ENCODE results near the gene FCHO2. TPM values are rescaled to one million over a fixed set of nuclear protein-coding genes. Genes with fewer than 3 reads are reported as not detected.
A peak's percentile ranks its signal among the peaks of the same experiment; 100 is the strongest.

Gene FCHO2
- 29.2 and 31.5 TPM in 2 replicates for total RNA-seq

- TF ChIP-seq CTCF (IDR thresholded peaks at IDR 0.05; ENCODE audit: extremely low read depth, low read depth, low read length) = peak; percentile 65
- H3K4me2 ChIP-seq (ENCODE audit: insufficient read depth, low read length) = peak within 1 kb of the TSS; percentile 87
- peaks cover 33% of the 10 kb centered on the region for H3K4me1 ChIP-seq (ENCODE audit: insufficient read depth, low read length)
- peaks cover 42% of the 10 kb centered on the region for H3K79me2 ChIP-seq (ENCODE audit: insufficient read depth, low read length)
- no peaks in the 10 kb centered on the region for H3K27me3 ChIP-seq (ENCODE audit: insufficient read depth, low read length)
- peak; percentile 99 for DNase-seq (ENCODE audit: insufficient read length, low spot score, missing footprints)
- H3K9me3 ChIP-seq (ENCODE audit: low read depth, low read length) = no peaks in the 10 kb centered on the region
- H4K20me1 ChIP-seq (ENCODE audit: insufficient read depth, low read length) = peaks cover 6% of the 10 kb centered on the region
- no peaks in the 10 kb centered on the region for H3K36me3 ChIP-seq (ENCODE audit: insufficient read depth, low read length)
- peak within 1 kb of the TSS; percentile 98 for H2AFZ ChIP-seq (ENCODE audit: low read length)
- peak within 1 kb of the TSS; percentile 86 for H3K4me3 ChIP-seq (ENCODE audit: insufficient read depth, low read length)
- peak within 1 kb of the TSS; percentile 97 for H3K27ac ChIP-seq (ENCODE audit: low read depth, low read length)
Measured at GRCh38 chr5:72955768-72956323, at the start of gene FCHO2. FCHO2 (plus strand) TSS chr5:72956041; CDS start chr5:72956097, 56 bp downstream.

- Histone ChIP-seq H3K27ac (ENCODE audit: low read depth, low read length) (no peak overlapping the region), H2AFZ (ENCODE audit: low read length) (no peak overlapping the region), H3K9me3 (ENCODE audit: low read depth, low read length) (no peaks in the 10 kb centered on the region), H3K4me3 (ENCODE audit: insufficient read depth, low read length) (no peak overlapping the region), H3K4me2 (ENCODE audit: insufficient read depth, low read length) (no peak overlapping the region), H3K79me2 (ENCODE audit: insufficient read depth, low read length) (peaks cover 9% of the 10 kb centered on the region), H3K4me1 (ENCODE audit: insufficient read depth, low read length) (no peaks in the 10 kb centered on the region), H3K36me3 (ENCODE audit: insufficient read depth, low read length) (peaks cover 93% of the 10 kb centered on the region), H4K20me1 (ENCODE audit: insufficient read depth, low read length) (no peaks in the 10 kb centered on the region), H3K27me3 (ENCODE audit: insufficient read depth, low read length) (no peaks in the 10 kb centered on the region)
- no peak for TF ChIP-seq CTCF (IDR thresholded peaks at IDR 0.05; ENCODE audit: extremely low read depth, low read depth, low read length)
- no peak for DNase-seq (ENCODE audit: insufficient read length, low spot score, missing footprints)
Measured at GRCh38 chr5:72906806-72907205, 49.0 kb upstream of the FCHO2 start.

- TF ChIP-seq CTCF (IDR thresholded peaks at IDR 0.05; ENCODE audit: extremely low read depth, low read depth, low read length) = no peak
- H3K9me3 ChIP-seq (ENCODE audit: low read depth, low read length) = no peaks in the 10 kb centered on the region
- no peak overlapping the region for H2AFZ ChIP-seq (ENCODE audit: low read length)
- no peaks in the 10 kb centered on the region for H4K20me1 ChIP-seq (ENCODE audit: insufficient read depth, low read length)
- peaks cover 80% of the 10 kb centered on the region for H3K36me3 ChIP-seq (ENCODE audit: insufficient read depth, low read length)
- H3K4me1 ChIP-seq (ENCODE audit: insufficient read depth, low read length) = no peaks in the 10 kb centered on the region
- no peak overlapping the region for H3K4me3 ChIP-seq (ENCODE audit: insufficient read depth, low read length)
- no peak overlapping the region for H3K27ac ChIP-seq (ENCODE audit: low read depth, low read length)
- H3K4me2 ChIP-seq (ENCODE audit: insufficient read depth, low read length) = no peak overlapping the region
- H3K27me3 ChIP-seq (ENCODE audit: insufficient read depth, low read length) = no peaks in the 10 kb centered on the region
- H3K79me2 ChIP-seq (ENCODE audit: insufficient read depth, low read length) = peaks cover 8% of the 10 kb centered on the region
- DNase-seq (ENCODE audit: insufficient read length, low spot score, missing footprints) = no peak
Measured at GRCh38 chr5:72908664-72909063, 47.2 kb upstream of the FCHO2 start.

GRCh38 chr5:72917371-72917776 is 38.5 kb upstream of the FCHO2 start:
- Histone ChIP-seq H3K4me3 (ENCODE audit: insufficient read depth, low read length) (no peak overlapping the region), H3K79me2 (ENCODE audit: insufficient read depth, low read length) (no peaks in the 10 kb centered on the region), H3K27me3 (ENCODE audit: insufficient read depth, low read length) (no peaks in the 10 kb centered on the region), H2AFZ (ENCODE audit: low read length) (no peak overlapping the region), H3K36me3 (ENCODE audit: insufficient read depth, low read length) (peaks cover 5% of the 10 kb centered on the region), H3K27ac (ENCODE audit: low read depth, low read length) (no peak overlapping the region), H3K9me3 (ENCODE audit: low read depth, low read length) (no peaks in the 10 kb centered on the region), H3K4me2 (ENCODE audit: insufficient read depth, low read length) (no peak overlapping the region), H3K4me1 (ENCODE audit: insufficient read depth, low read length) (no peaks in the 10 kb centered on the region), H4K20me1 (ENCODE audit: insufficient read depth, low read length) (no peaks in the 10 kb centered on the region)
- DNase-seq (ENCODE audit: insufficient read length, low spot score, missing footprints) = no peak
- no peak for TF ChIP-seq CTCF (IDR thresholded peaks at IDR 0.05; ENCODE audit: extremely low read depth, low read depth, low read length)
